ENCODE data around the gene TGFB1. TPM values are rescaled to one million over a fixed set of nuclear protein-coding genes. Genes with fewer than 3 reads are reported as not detected.

Gene TGFB1
- total RNA-seq, 1 donor from 2014 or later = 195 TPM

DNA sequence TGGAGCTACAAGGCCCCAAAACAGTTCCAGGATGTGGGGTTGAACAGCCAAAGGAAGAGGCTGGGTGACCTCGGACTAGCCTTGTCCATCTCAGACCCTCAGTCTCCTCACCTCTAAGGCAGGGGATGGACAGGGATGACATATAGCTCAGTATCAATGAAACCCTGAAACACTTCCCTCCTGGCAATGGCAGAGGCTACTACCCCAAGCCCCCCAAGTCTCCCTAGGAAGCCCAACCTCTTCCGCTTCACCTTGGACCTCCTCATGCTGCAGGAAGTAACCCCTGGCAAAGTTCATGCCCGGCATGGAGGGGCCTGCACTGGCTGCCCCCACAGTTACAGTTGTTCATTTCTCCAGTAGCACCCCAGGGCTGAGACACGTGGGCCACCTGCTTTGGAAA is 33.2 kb downstream of the TGFB1 start:
- Mint-ChIP-seq H3K36me3 (ENCODE audit: low read depth) (peaks cover 26% of the 10 kb centered on the region), H3K4me1 (ENCODE audit: low read depth) (peaks cover 65% of the 10 kb centered on the region), H3K4me3 (ENCODE audit: unreplicated experiment) (no peak overlapping the region), H3K9me3 (ENCODE audit: low read depth) (no peaks in the 10 kb centered on the region), H3K27ac (ENCODE audit: unreplicated experiment) (peak overlapping the region; percentile 74), H3K27me3 (ENCODE audit: low read depth) (no peaks in the 10 kb centered on the region)
- TF ChIP-seq, protein P1, sequence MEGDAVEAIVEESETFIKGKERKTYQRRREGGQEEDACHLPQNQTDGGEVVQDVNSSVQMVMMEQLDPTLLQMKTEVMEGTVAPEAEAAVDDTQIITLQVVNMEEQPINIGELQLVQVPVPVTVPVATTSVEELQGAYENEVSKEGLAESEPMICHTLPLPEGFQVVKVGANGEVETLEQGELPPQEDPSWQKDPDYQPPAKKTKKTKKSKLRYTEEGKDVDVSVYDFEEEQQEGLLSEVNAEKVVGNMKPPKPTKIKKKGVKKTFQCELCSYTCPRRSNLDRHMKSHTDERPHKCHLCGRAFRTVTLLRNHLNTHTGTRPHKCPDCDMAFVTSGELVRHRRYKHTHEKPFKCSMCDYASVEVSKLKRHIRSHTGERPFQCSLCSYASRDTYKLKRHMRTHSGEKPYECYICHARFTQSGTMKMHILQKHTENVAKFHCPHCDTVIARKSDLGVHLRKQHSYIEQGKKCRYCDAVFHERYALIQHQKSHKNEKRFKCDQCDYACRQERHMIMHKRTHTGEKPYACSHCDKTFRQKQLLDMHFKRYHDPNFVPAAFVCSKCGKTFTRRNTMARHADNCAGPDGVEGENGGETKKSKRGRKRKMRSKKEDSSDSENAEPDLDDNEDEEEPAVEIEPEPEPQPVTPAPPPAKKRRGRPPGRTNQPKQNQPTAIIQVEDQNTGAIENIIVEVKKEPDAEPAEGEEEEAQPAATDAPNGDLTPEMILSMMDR (IDR thresholded peaks at IDR 0.05) = no peak
- no peak for DNase-seq (ENCODE audit: low spot score)

DNA sequence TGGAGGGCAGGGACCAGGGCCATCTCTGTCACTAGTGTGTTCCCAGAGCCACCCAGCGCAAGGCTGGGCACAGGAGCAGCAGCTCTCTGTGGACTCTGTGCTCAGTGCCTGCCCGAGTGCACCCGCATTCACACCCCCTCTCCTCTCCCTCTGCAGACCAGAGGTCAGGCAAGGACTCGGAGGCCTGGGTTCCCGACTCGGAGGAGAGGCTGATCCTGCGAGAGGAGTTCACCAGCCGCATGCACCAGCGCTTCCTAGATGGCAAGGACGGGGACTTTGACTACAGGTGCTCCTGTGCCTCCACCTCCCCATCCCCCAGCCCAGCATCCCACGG is 33.6 kb downstream of the TGFB1 start:
- Mint-ChIP-seq H3K9me3 (ENCODE audit: low read depth) (no peaks in the 10 kb centered on the region), H3K4me3 (ENCODE audit: unreplicated experiment) (no peak overlapping the region), H3K27ac (ENCODE audit: unreplicated experiment) (peak overlapping the region; percentile 27), H3K36me3 (ENCODE audit: low read depth) (peaks cover 26% of the 10 kb centered on the region), H3K4me1 (ENCODE audit: low read depth) (peaks cover 61% of the 10 kb centered on the region), H3K27me3 (ENCODE audit: low read depth) (no peaks in the 10 kb centered on the region)
- TF ChIP-seq, protein P1 (IDR thresholded peaks at IDR 0.05) = no peak
- DNase-seq (ENCODE audit: low spot score) = no peak

DNA sequence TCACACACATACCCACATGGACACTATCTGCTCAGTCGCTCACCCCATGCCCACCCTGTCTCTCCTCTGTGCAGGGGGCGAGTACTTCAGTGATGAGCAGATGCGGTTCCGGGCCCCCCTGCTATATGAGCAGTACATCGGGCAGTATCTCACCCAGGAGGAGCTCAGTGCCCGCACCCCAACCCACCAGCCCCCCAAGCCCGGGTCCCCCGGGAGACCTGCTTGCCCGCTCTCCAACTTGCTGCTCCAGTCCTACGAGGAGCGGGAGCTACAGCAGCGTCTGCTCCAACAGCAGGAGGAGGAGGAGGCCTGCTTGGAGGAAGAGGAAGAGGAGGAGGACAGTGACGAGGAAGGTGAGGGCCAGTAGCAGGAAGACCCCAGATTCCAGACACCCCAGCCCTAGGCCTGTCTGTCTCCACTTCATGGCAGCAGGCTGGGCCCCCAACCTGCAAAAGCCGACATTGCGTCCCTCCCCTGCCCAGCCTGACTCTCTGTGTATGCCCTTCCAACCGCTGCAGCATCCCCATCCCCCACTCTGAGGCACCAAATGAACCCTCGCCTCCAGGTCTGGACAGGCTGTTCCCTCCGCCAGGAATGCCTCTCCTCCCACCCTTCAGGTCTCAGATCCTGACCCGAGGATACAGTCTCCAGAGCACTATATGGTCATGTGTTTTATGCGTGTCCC is 34.1 kb downstream of the TGFB1 start:
- Mint-ChIP-seq H3K4me3 (ENCODE audit: unreplicated experiment) (no peak overlapping the region), H3K36me3 (ENCODE audit: low read depth) (peaks cover 26% of the 10 kb centered on the region), H3K4me1 (ENCODE audit: low read depth) (peaks cover 57% of the 10 kb centered on the region), H3K27ac (ENCODE audit: unreplicated experiment) (peak overlapping the region; percentile 41), H3K27me3 (ENCODE audit: low read depth) (no peaks in the 10 kb centered on the region), H3K9me3 (ENCODE audit: low read depth) (no peaks in the 10 kb centered on the region)
- TF ChIP-seq, protein P1 (IDR thresholded peaks at IDR 0.05) = no peak
- DNase-seq (ENCODE audit: low spot score) = no peak

DNA sequence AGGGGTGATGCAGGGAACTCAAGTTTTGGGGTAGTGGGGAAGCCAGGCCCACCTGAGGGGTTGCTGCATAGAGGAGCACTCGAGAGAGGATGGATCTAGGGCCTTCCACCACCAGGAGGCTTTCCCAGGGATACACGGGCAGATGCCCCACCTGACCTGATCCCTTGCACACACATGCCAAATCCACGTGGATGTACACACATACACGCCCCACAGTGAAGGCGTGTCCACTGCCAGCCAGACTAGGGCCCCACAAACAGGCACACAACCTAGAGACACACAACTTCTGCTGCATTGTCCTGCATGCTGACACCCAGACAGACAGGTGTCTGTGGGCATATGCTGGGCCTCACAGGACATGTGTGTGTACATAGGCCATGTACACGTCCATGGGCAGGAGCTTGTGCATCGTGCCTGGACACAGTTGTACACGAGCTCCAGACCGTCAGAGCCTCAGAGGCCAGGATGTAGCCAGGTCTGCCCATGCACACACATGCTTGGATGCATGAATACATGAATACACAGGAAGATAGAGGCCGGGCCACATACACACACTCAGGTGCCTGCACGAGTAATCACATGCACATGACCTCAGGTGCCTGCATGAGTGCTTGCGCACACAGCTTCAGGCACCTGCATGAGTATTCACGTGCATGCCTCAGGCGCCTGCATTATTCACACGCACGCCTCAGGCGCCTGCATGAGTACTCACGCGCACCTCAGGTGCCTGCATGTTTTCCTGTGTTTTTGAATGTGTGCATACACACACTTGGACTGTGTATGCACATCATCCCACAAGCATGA is 34.8 kb downstream of the TGFB1 start:
- H3K27me3 Mint-ChIP-seq (ENCODE audit: low read depth) = no peaks in the 10 kb centered on the region
- H3K36me3 Mint-ChIP-seq (ENCODE audit: low read depth) = peaks cover 28% of the 10 kb centered on the region
- no peak for DNase-seq (ENCODE audit: low spot score)
- peaks cover 49% of the 10 kb centered on the region for H3K4me1 Mint-ChIP-seq (ENCODE audit: low read depth)
- TF ChIP-seq, protein P1 (IDR thresholded peaks at IDR 0.05) = no peak
- no peaks in the 10 kb centered on the region for H3K9me3 Mint-ChIP-seq (ENCODE audit: low read depth)
- H3K4me3 Mint-ChIP-seq (ENCODE audit: unreplicated experiment) = no peak overlapping the region
- no peak overlapping the region for H3K27ac Mint-ChIP-seq (ENCODE audit: unreplicated experiment)

DNA sequence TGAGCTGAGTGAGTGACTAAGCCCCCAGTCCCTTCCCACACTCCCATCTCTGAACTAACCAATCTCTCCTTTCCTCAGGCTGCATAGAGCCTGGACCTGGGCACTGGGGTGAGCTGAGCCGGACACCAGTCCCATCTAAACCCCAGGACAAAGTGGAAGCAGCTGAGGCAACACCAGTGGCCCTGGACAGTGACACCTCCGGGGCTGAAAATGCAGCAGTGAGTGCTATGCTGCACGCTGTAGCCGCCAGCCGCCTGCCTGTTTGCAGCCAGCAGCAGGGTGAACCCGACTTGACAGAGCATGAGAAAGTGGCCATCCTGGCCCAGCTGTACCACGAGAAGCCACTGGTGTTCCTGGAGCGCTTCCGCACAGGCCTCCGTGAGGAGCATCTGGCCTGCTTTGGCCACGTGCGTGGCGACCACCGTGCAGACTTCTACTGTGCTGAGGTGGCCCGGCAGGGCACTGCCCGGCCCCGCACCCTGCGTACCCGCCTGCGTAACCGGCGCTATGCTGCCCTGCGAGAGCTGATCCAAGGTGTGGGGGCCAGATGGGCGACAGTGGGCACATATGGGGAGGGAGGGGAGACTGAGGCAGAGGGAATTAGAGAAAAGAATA is 37.3 kb downstream of the TGFB1 start:
- H3K9me3 Mint-ChIP-seq (ENCODE audit: low read depth) = no peaks in the 10 kb centered on the region
- peak; percentile 76 for DNase-seq (ENCODE audit: low spot score)
- H3K4me1 Mint-ChIP-seq (ENCODE audit: low read depth) = peaks cover 46% of the 10 kb centered on the region
- no peaks in the 10 kb centered on the region for H3K27me3 Mint-ChIP-seq (ENCODE audit: low read depth)
- TF ChIP-seq, protein P1 (IDR thresholded peaks at IDR 0.05) = no peak
- H3K36me3 Mint-ChIP-seq (ENCODE audit: low read depth) = peaks cover 32% of the 10 kb centered on the region
- no peak overlapping the region for H3K4me3 Mint-ChIP-seq (ENCODE audit: unreplicated experiment)
- peak overlapping the region; percentile 57 for H3K27ac Mint-ChIP-seq (ENCODE audit: unreplicated experiment)
